HL-60 (cell line): ENCODE results near the gene ZNF597.

Source experiments
- GABPA ChIP-seq: IDR thresholded peaks from 2 replicates; pipeline ENCODE4 v1.6.1; 2012; ENCODE audit warnings: low read depth
- POLR2AphosphoS5 ChIP-seq: IDR thresholded peaks from 2 replicates; pipeline ENCODE4 v1.6.1; 2012; ENCODE audit warnings: low read depth
- SPI1 ChIP-seq: IDR thresholded peaks from 2 replicates; pipeline ENCODE4 v1.6.1; 2012; ENCODE audit warnings: low read depth, mild to moderate bottlenecking, borderline replicate concordance
- TF ChIP-seq, protein P1 (sequence below): IDR thresholded peaks from one replicate; pipeline ENCODE4 v1.5.1; 2011; ENCODE audit warnings: low read length, control low read depth, inconsistent platforms; ENCODE audit not compliant: insufficient read depth
- TF ChIP-seq, protein P2 (sequence below): IDR thresholded peaks from 2 replicates; pipeline ENCODE4 v1.6.1; 2012; ENCODE audit warnings: low read depth; ENCODE audit not compliant: insufficient replicate concordance

DNA sequence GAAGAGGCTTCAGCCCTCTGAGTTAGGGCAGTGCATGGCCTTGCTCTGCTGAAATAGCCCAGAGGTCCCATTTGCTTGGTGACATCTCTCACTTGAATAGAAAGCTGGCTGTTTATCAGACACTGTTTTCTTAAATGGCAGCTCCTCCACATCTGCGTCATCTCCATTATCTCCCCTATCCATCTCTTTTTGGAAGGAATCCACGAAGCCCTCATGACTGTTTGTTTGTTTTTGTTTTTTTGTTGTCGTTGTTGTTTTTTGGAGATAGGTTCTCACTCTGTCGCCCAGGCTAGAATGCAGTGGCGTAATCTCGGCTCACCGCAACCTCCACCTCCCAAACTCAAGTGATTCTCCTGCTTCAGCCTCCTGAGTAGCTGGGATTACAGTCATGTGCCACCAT is 16.8 kb upstream of the ZNF597 start:
- TF ChIP-seq POLR2AphosphoS5 (no peak), GABPA (no peak), SPI1 (no peak)
- TF ChIP-seq, protein P1, sequence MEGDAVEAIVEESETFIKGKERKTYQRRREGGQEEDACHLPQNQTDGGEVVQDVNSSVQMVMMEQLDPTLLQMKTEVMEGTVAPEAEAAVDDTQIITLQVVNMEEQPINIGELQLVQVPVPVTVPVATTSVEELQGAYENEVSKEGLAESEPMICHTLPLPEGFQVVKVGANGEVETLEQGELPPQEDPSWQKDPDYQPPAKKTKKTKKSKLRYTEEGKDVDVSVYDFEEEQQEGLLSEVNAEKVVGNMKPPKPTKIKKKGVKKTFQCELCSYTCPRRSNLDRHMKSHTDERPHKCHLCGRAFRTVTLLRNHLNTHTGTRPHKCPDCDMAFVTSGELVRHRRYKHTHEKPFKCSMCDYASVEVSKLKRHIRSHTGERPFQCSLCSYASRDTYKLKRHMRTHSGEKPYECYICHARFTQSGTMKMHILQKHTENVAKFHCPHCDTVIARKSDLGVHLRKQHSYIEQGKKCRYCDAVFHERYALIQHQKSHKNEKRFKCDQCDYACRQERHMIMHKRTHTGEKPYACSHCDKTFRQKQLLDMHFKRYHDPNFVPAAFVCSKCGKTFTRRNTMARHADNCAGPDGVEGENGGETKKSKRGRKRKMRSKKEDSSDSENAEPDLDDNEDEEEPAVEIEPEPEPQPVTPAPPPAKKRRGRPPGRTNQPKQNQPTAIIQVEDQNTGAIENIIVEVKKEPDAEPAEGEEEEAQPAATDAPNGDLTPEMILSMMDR: no peak
- TF ChIP-seq, protein P2, sequence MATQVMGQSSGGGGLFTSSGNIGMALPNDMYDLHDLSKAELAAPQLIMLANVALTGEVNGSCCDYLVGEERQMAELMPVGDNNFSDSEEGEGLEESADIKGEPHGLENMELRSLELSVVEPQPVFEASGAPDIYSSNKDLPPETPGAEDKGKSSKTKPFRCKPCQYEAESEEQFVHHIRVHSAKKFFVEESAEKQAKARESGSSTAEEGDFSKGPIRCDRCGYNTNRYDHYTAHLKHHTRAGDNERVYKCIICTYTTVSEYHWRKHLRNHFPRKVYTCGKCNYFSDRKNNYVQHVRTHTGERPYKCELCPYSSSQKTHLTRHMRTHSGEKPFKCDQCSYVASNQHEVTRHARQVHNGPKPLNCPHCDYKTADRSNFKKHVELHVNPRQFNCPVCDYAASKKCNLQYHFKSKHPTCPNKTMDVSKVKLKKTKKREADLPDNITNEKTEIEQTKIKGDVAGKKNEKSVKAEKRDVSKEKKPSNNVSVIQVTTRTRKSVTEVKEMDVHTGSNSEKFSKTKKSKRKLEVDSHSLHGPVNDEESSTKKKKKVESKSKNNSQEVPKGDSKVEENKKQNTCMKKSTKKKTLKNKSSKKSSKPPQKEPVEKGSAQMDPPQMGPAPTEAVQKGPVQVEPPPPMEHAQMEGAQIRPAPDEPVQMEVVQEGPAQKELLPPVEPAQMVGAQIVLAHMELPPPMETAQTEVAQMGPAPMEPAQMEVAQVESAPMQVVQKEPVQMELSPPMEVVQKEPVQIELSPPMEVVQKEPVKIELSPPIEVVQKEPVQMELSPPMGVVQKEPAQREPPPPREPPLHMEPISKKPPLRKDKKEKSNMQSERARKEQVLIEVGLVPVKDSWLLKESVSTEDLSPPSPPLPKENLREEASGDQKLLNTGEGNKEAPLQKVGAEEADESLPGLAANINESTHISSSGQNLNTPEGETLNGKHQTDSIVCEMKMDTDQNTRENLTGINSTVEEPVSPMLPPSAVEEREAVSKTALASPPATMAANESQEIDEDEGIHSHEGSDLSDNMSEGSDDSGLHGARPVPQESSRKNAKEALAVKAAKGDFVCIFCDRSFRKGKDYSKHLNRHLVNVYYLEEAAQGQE: no peak
